Stimulated activated CD8-positive, alpha-beta memory T cell treated with anti-CD3 and anti-CD28 coated beads, Interleukin-7, amount 100 ng/mL, for 4 hours (primary cell): ENCODE measurements around the gene UBAC1.

Source experiments
- DNase-seq, 2 donors: peaks; one replicate each; pipeline ENCODE4 v3.0.0-alpha.2; 2020; ENCODE audit warnings: low read depth in 2 of 2

Gene UBAC1

GRCh38 chr9:135883410-135884089 lies 77.6 kb downstream of the UBAC1 start:
- no peak for DNase-seq
